RPMI8226 (cell line): Measurements from ENCODE around the gene HHAT.

Source experiments
- DNase-seq: peaks from one replicate; pipeline ENCODE4 v3.0.0-alpha.2; 2015

Gene HHAT

DNA sequence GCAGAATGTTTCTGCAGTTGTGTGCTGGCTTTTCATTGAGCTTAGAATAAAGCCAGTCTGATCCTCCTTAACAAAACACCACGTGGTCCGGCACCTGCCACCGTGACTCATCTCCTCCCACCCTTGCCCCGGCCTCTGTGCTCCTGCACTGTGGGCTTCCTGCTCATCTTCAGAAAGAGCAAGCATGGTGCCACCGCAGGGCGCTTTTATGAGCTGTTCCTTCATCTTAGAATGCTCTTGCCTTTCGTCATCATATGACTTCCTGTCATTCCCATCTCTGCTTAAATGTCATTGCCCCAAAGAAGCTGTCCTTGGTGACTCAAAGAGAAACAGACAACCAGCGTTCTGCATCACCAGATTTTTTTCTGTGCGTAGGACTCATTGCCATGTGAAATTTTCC, 117.8 kb downstream of the HHAT start:
- DNase-seq, result peak; percentile 21

DNA sequence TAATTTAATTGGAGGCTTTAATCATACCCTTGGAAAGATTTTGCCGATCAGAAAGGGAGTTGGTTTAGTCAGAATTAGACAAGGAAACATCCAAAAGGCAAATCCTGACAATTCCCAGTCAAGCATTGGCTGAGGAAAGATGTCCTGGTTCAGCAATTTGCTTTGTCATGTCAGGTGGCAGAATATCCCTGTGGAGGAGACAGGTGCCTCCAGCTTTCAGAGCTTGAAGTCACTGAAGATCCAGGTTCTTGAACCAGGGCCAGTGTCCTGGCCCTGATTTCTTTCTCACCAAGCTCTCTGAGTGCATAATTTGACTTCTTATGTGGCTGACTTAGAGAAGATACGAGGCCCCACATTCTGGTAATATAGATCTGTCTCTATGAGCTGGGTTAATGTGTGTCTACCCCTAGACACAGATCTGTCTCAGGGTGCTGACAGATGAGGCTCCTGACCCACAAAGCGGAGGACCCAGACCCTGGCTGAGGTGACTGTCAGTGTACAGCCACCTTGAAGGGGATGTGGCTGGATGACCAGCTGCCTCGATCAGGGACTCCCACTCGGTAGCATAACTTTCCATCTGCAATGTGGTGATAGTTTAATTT, 118.9 kb downstream of the HHAT start:
- no peak for DNase-seq

DNA sequence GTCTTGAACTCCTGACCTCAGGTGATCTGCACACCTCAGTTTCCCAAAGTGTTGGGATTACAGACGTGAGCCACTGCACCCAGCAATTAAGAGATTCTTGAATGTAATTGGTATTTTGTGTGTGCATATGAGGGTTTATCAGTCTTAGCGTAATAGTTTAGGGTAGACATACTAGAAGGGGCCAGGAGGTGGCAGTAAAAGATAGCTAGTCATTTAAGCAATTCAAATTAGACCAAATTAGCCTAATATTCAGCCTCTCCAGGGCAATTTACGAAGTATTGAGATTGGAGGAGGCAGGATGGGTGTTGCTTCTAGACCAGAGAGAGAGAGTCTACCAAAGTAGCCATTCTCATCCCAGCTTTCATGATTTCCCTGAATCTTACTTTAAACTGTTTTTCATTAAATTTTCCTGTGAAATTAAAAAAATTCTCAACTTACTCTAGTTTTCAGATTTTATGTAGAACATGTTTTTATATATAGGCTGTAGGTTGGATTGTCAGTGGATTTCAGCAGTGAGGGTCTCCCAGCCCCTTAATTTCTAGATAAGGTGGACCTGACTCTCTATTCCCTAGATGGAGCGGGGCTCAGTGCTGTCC, 119.7 kb downstream of the HHAT start:
- peak; percentile 58 for DNase-seq

DNA sequence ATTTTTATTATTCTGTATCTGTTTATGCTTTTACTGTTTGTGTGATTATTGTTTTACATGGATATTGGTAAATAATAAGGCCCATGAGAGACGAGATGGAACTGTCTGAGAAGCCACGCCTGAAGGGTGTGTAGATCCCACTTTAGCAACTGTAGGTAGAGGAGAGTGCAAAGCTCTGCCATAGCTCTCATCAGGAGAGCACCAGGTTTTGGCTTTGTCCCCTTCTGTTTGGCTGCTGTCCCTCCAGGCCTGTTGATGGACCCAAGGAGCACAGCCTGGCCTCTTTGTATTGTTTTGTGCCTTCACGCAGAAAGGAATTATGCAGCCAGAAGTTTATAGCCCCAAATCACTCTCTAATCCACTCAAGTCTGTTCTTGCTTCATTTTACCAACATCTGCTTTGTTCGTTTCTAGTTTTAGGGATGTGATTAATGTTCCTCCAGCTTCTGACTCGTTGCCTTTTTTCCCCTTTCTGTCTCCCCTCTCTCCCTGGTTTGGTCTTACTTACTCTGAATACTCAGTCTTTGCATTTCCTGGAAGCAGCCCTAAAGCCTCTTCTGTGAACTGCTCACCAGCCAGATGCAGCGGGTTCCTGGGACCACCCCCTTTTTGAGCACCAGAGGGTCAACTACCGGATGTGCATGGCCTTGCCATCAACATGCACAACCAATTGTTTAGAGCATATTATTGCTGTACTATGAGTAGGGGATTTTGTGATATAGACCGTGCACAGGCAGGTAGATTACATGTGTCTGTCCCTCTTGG, 127.3 kb downstream of the HHAT start:
- DNase-seq, result no peak

DNA sequence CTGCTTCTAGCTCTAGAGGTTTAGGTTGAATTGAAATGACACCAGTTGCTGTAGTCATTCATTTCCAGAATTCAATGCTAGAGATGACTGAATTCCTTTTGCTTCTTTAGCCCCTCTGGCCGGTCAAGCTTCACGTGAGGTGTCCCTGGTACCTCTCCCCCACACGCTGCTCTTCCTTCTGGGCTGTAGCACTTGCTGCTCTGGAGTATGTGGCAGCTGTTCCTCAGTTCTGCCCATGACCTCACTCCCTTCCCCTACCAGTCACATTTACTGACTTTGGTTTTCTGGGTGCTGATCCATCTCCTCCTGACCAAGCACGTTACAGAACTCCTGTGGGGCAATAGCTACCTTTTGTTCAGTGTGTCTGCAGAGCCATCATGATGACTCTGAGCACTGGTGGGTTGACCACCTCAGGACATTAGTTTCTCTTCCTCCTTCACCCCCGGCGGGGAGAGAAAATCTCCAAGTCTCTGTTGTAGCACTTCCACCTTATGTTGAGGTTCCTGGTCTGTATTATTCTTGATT, 128.1 kb downstream of the HHAT start:
- DNase-seq, result no peak

DNA sequence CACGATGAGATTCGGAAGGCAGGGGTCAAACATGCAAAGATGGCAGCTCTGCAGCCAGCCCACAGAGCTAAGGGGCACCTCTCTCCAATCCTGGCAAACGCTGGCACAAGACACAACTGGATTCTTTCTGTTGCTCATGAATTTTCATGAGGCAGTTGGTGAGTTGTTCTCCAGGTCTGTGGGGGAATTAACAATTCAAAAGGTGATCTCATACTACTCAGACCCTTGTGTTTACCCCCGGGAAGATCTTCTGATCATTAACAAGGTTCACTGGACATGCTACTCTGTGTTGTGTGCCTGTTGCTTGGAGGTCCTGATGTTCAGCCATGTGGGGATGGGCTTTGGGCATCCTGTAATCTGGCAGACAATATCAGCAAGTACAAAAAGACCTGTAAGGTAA, 128.9 kb downstream of the HHAT start:
- no peak for DNase-seq

DNA sequence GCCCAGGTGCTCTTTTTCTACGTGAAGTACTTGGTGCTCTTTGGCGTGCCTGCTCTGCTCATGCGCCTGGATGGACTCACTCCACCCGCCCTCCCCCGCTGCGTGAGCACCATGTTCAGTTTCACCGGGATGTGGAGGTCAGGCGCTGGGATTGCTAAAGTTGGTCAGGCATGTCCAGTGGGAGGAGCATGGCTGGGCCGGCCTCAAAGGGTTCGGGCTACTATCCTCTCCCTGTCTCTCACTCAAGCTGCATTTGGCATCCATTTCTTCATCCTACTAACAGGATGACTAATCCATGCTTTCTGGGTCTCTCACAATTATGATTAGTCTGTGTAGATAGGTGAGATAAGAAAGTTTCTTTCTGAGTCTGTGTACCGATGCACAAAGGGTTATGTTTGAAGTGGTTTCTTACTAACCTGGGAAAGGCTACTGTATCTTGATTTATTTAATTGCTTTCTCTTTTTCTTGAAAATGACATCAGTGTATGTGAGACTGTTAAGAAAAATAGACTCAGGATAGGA, 135.9 kb downstream of the HHAT start:
- DNase-seq, result no peak

DNA sequence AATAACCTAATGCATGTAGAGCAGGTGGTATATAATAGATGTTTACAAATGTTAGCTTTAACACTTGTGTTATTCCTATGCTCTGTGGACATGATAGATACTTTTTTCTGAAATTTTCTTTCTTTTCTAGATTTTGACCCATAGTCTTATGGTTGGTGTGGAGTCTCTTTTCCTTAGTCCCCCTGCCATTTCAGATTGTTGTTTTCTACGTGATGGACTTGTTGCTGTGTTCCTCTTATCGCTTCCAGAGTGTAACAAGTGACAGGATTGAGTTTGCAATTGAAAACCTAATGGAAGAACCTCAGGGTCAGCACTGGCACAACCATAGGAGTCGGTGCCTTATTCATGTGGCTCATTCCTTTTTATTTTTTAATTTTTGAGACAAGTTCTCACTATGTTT, 136.4 kb downstream of the HHAT start:
- DNase-seq, result no peak

DNA sequence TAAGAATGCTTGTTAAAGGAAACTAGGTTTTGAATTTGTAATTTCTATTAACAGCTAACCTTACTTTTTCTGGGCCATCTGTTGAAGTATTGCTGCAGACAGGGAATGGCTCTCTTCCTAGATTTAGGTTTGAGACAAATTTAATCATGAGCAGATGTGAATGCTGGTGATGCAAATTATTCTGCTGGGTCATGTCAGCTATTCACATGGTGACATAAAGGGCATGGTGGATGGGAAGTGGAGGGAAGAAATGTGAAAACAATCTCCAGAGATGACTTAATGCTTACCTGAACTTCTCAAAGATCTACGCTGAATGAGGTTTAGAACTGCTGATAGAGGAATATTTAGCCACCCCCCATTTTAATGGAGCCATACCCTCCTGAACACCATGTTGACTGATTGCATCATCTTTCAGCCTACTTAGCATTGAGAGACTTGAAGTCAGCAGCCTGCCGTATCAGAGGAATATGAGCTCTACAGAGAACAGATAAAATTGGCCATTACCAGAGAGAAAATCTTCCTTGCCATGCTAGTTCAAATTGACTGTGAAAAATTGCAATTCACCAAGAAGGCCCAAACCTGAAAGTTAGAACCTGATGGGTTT, 138.8 kb downstream of the HHAT start:
- no peak for DNase-seq

DNA sequence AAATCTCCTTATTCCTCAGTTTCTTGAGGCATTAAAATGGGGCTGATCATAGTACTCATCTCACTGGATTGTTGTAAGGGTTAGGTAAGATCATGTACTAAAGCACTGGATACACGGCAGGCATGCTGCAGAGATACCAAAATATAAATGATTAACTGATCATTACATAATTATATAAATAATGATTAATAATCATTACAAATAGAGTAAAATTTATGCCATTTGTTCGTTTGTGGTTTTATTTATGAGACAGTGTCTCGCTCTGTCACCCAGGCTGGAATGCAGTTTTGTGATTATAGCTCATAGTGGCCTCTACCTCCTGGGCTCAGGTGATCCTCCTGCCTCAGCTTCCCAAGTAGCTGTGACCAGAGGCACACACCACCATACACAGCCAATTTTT, 140.7 kb downstream of the HHAT start:
- no peak for DNase-seq

DNA sequence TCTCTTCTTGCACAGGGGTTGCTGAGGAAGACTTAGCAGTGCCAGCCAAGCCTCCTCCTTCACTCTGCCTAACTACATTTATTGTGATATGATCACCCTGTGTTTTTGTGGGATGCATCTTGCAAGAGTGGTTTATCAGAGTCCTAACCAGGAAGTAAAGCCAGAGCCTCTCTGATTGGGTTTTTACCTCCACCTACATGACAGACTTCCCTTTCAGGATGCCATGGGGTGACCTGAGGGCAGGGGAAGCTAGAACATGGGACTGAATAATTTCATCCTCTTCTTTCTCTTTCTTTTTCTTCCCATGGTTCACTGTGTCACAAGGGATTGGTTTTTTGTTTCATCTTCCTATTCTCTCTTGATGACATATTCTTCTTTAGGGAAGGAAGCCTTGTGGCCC, 146.6 kb downstream of the HHAT start:
- no peak for DNase-seq

DNA sequence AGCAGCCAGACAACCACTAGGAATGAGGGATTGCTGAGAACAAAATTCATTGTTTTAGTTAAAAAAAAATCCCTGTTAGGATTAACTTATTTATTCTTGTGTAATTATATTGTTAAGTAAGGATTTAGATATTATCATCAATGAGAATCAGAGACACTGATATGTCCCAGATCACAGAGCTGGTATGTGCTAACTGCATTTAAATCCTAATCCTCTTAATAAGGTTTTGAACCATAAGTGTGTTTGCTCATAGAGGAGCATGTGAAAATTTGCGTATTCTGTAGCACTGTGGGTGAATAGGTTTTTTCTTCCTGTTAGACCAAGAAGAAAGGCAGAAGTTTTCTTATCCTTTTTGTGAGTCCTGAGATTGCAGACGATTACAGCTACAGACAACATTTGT, 147.1 kb downstream of the HHAT start:
- DNase-seq, result no peak

DNA sequence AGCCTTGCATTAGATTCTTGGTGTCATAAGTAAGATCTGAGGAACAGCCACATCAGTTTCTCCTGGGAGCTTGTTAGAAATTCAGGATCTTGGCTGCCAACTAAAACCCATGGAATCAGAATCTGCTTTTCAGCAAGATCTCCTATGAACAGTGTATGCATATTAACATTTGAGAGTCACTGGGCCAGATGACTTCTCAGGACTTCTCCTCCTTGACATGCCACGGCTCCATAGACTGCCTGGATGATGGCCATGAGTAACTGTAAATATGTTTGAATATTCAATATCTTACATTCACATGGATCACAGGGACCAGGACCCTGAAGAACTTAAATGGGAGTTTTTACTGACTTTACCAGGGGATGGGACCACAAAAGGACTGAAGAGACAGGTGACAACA, 148.0 kb downstream of the HHAT start:
- no peak for DNase-seq

DNA sequence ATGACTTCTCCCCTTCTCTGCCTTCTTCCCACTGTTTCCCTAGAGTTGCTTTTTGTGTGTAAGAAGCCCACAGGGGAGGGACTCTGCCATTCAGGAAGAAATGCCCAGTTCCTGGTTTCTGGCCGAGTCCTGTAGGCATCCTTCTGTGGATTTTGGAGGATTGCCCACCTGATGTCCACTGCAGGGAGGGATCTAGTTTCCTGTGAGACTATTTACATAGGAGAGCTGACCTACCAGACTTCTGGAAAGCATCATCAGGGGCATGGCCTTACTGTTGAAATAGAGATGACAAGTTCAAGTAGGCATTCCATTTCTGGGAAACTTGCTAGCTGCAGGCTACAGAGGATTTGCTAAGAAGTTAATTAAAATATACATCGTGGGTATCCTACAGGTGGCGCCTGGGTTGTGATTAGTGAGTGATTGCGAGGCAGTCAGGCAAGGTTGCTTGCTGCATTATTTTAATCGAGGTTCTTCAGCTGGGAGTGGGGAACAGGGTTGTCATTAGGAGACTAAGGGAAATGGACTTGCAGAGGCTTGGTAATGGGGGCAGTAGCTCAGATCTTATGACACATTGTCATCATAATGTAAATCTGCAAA, 148.7 kb downstream of the HHAT start:
- no peak for DNase-seq

DNA sequence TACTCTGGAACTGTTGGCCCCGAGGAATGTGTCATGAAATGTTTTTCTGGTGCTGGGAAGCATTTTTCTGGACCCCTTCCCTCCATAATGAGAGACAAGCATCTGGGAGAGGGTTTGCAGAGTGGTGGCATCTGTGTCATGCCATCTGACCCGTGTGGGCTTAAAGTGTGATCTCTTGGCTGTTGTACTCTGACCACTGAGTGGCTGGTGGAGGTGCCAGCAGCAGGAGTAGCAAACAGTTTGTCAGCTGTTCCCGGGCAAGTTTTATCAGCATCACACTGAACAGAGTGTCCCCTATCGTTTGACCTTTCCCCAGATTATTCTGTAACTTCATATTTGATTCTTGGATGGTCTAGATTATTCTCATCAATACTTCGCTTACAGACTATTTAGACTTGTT, 150.1 kb downstream of the HHAT start:
- DNase-seq, result no peak

DNA sequence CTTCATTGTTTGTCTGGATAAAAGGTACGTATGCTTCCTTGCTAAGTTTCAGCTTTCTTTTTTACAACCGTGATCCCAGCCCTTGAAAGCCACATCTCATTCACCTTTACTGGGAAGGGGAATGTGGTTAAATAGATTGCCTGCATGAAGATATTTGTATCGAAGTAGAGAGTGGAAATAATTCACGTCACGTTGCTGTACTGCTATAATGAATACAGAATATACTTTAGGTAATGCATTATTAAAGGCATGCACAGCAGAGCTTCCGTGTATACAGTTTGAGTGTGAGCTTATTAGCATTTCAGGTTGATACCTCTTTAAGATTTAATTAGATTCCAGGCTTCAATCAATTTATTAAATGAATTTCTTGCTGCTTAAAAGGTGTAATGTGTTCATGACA, 153.8 kb downstream of the HHAT start:
- no peak for DNase-seq

DNA sequence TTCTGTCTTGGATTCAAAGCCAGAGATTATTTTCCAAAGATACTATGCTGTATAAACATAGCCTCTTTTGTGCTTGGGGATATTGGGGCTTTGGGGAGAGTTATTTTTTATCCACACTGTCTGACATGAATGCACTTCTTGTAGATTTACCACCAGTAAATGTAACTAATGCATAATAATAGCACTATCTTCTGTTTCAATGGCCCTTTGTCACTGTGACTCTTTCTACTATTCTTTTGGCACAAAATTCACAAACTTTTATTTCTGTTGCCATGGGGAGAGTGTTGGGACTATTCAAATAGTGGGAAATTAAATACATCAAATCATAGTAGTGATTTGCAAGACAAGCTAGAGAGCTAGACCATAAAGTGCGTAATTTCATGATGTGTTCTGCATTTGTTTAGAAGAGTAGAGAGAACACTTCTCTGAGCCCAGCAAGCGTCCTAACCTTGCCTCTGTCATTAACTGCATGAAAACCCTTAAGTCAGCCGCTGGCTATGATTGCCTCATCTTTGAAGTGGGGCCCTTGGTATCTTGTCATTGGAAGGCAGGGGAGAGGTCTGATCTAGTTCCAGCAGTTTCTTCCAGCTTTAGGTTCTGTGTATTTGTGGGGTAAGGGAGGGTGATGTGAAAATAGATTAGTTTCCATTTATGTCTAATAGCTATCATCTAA, 154.4 kb downstream of the HHAT start:
- no peak for DNase-seq

DNA sequence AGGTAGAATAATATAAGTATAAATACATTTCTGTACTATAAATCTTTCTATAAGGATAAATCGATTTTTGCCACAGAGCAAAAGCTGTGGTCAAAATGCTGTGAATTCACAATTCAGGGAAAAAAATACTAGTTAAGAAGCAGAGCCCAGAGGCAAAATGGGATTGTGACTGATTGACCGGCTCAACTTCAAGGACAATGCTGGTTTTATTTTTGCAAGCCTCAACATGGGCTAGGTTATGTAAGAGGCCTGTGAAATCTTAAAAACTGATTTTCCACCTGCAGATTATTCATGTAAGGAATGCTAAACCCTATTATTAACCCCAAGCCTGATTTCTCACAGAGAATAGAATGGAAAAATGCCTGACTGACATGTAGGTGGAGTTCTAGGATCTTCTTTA, 155.1 kb downstream of the HHAT start:
- no peak for DNase-seq

DNA sequence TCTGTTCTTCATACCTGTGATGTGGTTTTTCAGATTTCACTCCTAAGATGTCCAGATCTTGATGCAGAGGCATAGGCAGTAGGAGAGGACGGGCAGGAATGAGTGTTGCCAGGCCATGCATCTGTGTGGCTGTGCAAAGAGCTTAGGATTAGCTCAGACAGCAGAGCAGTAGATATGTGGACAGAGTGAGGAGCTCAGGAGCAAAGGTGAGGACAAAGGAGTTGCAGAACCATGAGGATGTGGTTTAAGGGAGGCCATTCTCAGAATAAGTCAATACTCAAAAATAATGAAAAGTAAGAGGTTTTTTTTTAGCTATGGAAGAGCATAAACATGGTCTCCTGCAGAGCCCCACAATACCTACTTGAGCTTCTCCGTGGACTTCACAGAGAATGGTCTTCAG, 158.3 kb downstream of the HHAT start:
- no peak for DNase-seq

DNA sequence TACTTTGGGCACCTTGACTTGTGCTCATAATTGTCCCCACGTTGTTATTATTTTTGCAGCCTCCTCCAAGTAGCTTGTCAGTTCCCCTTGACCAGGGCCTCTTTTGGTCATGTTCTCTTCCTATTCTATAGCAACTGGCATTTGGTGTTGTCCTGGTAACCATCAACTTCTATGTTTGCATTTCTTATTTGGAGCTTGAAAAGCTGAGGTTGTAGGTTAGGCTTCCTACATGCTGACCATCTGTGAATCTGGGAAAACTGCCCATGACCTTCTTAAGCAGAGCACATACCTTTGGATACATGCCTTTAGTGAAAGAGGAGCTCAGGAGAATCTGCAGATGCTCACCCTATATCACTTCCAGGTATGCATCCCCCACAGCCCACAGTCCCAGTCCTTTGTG, 160.8 kb downstream of the HHAT start:
- peak; percentile 11 for DNase-seq

DNA sequence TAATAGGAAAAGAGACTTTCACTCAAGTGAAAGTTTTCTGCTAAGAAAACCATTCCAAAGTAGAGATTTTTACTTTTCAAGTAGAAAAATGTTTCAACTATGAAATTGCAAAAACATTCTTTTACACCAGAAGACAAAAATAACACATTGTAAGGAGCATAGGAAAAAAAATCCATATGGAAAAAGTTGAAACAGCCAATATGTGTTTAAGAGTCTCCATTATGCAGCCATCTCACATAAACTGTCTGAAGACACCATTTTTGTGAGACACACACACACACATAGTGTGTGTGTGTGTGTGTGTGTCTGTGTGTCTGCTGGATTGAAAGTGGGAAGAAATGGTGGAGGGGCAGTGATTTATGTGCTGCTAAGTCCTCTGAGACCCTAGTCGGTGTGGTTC, 162.1 kb downstream of the HHAT start:
- DNase-seq, result no peak

DNA sequence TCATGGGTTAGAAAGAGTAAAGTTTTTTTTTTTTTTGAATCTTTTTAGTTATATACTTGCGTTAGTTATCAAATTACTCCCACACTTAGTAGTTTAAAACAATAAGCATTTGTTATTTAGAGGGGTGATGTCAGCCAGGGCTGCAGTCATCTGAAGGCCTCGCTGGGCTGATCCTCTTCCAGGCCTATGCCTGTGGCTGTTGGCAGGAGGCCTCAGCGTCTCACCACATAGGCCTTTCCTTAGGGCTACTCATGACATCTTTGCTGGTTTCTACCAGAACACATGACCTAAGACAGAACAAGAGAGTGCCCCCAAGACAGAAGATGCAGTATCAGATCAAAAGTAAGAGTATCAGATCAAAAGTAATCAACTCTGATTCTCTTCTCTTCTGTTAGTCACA, 167.4 kb downstream of the HHAT start:
- no peak for DNase-seq

DNA sequence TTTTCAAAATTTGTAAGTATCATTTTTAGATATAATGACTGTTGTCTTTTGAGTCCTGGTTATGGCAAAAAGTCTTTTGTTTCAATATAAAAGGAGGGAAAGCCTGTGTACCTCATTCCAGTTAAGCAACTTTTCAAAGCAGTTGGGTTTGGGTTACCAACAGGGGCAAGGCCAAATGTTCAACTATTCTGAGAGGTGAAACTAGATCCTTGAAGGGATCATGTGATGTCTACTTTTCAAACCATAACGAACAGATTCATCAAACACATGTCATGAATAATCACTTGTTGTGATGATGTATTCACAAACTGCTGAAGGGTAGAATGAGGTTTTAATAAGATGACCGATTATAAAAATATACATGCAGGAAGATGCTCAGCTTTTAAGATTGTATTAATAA, 171.3 kb downstream of the HHAT start:
- no peak for DNase-seq
